GM19351 (cell line): ENCODE data around the gene PDCL2.
"Not testable (repeated sequence)": the region's sequence is repeated elsewhere in the genome, so short reads cannot be mapped to it uniquely, and the experiment has no call there.

Experiments used
- ATAC-seq: cut with Tn5 transposase; IDR thresholded peaks from one replicate; pipeline ENCODE4 v1.9.1; 2021; ENCODE audit warnings: mild to moderate bottlenecking, moderate library complexity; ENCODE audit not compliant: unreplicated experiment

PDCL2 gene, protein sequence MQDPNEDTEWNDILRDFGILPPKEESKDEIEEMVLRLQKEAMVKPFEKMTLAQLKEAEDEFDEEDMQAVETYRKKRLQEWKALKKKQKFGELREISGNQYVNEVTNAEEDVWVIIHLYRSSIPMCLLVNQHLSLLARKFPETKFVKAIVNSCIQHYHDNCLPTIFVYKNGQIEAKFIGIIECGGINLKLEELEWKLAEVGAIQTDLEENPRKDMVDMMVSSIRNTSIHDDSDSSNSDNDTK

DNA sequence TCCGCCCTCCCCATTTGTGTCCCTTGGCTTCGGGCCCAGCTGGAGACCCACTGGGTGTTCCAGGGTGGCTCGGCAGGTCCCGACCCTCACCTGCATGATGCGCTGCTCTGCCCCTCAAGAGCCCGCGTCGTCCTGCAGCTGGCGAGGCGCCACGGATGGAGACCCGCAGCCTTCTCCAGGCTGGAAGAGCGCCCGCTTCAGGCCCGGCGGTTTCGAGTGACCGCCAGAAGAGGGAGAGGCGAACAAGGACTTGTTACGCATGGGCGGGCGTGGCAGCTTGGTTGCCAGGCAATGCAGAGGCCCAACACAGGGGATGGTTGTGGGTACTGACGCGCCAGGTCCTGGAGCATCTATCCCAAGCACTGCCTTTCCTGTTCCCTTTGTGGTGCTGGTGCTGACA, at the start of gene PDCL2:
PDCL2 (minus strand) TSS at position 232 of the 400 bp plus-strand sequence; CDS start at position 96, 136 bp downstream.
- no peak for ATAC-seq

DNA sequence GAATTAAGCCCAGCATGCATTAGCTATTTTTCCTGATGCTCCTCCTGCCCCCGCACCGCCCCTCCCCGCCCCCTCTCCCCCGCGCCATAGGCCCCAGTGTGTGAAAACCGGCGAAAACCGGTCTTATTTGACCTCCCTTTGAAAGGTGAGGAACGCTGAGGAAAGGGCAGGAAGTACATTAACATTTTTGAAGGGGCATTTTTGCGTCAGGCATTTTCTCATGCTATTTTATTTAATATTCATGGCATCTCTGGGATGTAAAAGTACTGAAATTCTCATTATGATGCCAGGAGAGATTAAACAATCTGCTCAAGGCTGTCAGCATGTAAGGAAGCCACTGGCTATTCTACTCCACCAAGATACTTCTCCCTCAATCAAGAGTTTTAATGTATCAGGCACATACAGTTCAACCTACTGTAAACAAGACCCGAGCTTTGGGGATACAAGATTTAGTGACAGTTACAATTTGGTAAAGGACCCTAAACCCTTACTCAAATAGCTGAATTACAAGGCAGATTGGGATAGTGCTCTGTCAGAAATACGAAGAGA, 45.3 kb upstream of the PDCL2 start:
- ATAC-seq = no peak

DNA sequence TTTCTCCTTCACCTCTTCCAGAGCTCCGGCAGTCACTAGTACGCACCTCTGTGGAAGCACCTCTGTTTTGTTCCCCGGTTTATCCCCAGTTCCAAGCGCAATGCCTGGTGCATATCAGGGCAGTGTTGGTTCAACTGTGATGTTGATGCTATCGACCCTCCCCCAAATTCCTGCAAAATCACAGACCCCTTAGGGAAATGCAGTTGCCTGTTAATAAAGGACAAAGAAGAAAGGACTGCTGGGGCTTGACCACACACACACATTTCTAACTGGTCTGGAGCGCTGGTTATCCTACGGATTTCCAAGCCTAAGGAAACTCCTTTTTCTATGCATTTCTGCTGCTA, 44.6 kb upstream of the PDCL2 start:
- no peak for ATAC-seq

DNA sequence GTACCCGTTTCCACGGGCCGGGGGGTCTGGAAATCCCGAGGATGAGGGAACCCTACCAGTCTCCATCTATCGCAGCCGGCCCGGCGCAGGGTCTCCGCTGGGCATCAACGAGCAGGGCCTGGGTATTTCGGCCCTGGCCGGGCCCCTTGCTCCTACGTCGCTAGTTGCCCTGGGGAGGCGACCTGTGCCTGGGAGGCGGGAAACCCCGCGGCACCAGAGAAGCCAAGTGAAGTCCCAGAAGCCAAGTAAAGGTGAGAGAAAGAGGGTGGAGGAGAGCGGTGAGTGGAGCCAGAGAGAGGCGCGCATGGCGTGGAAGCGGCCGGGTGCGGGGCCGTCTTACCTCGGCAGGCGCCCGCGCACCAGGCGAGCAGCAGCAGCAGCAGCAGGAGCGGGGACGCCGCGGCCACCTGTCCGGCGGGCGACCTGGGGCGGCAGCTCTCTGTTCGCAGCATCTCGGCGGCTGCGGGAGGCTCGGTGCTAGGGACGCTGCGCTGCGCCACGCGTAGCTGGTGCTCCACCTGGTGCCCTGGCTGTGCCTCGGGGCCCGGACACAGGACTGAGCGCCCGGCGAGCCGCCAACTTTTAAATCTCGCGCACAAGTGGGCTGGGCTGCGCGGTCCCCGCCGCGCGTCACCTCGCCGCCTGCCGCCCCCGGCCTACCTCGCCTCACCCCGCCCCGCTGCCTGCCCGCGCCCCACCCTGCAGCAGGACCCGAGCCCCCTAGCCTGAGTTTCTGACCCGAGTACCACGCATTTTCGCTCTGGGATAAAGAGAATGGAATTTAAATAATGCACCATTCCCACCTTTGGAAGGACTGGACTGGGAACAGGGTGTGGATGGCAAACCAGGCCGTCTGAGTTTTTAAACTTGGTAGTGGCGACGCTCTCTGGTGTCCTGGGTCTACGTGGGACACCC, 44.0 kb upstream of the PDCL2 start, which contains the start of gene NMU:
NMU (minus strand) TSS at position 558 of the 915 bp plus-strand sequence; CDS start at position 452, 106 bp downstream.
- peak; percentile 82 for ATAC-seq

DNA sequence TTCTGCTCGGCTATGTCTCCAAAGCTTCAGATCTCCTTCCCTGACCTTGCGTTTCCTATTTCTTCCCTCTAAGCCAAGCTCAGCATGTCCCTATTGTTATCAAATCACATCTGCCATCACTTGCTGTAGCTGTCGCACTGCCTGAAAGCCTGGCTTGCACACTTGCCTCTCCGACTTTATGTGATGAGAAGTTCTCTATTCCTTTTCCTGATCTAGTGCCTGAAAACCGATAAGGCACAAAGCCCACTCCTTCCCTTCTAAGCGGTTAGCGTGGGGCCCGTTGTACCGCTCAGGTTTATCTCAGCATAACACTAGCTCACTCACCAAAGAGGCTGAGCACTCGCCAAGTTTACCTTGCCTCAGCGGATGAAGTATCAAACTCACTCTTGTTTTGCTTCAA, 43.2 kb upstream of the PDCL2 start:
- no peak for ATAC-seq

DNA sequence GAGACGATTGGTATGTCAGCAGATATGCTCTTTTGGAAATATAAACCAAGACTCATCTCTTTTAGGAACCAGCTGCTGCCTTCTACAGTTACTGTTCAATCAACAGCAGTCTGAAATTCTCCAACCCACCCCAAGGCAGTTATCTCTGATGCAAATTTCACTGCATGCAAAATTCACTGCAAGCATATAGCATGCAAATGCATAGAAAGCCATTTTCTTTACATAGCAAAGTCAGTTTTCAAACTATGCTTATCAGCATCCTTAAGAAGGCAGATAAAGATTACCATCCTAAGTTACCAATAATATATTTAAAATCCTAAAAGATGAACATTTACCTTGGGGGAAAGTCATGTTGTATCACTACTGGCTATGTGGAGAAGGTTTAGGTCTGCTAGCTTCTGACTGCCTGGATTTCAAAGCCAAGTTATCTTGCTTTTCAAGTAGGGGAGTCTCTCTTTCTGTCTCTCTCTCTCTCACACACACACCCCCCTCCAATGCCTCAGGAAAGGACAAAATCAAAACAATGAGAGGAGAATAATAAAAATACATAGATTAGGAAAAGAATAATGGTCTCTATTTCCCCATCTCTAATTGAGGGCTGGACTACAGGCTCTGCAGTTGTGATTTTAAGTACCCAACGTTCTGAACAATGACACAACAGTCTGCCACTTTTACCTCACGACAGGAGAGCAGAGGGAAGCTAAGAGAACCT, 42.5 kb upstream of the PDCL2 start:
- no peak for ATAC-seq

DNA sequence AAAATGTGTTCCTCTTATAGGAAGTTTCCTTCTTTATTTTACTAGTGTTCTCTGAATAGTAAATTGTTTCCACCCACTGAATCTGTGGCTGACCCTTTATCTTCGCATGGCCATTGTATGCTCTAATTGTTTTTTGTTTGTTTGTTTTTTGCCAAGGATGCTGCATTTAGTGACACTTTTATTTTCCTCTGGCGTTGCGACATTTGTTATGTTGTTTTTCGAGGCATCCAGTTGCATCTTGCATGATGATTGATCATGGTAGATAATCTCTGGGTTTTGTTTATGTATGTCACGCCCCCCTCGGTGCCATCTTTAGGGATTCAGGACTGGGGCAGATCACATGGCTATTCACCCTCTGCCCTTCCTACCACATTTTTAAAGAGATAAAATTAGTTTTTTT, 41.9 kb upstream of the PDCL2 start:
- no peak for ATAC-seq

DNA sequence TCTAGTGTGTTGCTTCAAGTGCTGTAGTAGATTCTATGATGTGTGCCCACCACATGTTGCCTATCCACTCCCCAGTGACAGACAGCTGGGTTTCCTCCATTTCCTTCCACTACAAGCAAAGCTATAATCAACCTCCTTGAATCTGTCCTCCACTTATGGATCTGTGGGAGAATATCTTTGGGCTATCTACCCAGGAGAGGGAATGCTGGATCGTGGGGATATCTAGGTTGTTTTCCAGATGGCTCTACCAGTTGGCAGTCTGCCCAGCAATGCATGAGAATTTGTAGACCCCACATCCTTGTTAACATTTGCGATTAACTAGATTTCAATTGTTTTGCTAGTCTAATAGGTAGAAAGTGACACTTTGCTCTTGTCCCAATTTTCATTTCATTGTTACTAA, 33.8 kb upstream of the PDCL2 start:
- ATAC-seq = no peak

DNA sequence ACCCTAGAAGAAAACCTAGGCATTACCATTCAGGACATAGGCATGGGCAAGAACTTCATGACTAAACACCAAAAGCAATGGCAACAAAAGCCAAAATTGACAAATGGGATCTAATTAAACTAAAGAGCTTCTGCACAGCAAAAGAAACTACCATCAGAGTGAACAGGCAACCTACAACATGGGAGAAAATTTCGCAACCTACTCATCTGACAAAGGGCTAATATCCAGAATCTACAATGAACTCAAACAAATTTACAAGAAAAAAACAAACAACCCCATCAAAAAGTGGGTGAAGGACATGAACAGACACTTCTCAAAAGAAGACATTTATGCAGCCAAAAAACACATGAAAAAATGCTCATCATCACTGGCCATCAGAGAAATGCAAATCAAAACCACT, 32.0 kb upstream of the PDCL2 start:
- ATAC-seq = not testable (repeated sequence)

DNA sequence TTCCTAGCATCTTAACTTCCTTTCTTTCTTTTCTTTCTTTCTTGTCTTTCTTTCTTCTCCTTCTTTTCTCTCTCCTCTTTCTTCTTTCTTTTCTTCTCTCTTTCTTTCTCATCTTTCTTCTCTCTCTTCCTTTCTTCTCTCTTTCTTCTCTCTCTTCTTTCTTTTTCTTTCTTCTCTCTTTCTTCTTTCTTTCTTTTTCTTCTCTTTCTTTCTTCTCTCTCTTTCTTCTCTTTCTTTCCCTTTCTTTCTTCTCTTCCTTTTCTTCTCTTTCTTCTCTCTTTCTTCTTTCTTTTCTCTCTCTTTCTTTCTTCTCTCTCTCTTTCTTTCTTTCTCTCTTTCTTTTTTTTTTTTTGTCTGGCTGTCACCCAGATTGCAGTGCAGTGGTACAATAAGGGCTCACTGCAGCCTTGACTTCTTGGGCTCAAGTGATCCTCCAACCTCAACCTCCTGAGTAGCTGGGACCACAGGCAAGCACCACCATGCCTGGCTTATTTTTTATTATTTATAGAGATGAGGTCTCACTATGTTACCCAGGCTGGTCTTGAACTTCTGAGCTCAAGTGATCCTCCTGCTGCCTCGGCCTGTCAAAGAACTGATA, 26.6 kb upstream of the PDCL2 start:
- no peak for ATAC-seq

DNA sequence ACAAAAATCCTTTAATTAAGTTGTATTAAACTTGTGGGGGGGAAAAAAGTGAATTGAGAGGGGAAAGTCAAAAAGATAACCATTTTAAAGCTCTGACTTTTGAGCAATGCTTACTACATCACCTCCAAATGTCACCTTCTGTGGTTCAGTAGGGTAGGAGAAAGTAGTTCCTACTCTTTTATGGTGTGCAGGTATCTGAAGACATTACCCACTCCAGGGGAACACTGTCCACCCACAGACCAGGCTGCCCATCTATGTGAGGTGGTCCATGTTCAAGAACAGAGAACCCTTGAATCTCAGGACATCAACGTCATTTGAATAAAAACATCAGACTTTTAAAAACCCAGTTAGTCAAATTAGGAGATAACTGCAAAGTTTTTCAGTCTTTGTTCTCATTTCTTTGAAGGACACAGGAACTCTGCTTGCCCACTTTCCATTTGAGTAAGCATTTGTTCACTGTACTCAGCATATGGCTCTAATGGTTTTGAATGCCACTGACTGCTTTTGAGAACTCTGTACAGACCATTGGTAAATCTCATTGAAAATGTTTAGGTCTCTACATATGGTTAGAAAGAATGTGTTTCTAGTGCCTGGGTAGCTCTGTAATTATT, 25.6 kb upstream of the PDCL2 start:
- peak; percentile 100 for ATAC-seq

DNA sequence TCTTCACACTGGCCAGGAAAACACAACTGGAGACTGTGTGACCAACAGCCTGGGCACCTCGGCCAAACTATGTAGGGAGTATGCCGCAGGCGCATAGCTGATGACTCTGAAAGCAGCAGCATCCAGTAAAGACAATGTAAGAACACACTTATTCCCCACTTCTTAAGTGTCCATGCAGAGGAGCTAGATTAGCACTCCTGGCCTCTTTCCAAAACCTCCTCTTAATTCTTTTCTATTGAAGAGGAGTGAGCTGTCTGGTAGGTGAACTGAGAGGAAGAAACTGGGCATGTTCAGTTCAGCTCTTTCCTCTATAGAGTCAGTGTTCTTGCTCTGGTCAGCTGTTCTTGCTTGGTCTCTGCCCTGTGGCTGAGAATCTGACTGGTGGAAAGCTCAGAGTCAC, 23.0 kb upstream of the PDCL2 start:
- ATAC-seq = no peak

DNA sequence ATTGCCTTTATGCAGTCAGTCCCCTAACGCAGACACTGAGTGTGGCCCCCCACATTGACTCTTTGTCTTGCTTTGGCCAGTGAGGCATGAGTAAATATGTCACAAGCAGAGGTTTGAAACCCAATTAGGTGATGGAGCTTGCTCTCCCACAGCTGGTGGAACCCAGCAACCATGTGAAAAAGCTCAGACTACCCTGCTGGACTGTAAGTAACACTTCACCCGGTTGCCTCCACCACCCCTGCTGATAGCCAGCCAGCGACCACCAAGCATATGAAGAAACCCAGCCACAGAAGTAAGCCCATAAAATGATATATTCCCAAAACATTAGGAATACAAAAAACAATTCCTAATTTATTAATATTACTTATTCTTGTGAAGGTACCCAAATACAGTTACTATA, 21.6 kb upstream of the PDCL2 start:
- no peak for ATAC-seq

DNA sequence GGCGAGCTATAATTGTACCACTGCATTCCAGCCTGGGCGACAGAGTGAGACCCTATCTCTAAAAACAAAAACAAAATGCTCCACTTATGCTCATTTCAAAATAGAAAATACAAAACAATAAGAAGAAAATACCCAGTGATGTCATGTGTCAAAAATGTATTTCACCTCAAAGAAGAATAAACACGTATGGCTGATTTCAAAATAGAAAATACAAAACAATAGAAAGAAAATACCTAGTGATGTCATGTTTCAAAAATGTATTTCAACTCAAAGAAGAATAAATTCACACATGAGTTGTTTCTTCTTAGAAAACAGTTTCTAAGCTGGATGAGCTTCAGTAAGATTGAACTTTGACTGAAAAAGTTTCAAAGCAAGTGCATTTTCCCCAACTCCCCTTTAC, 20.3 kb upstream of the PDCL2 start:
- ATAC-seq = no peak

DNA sequence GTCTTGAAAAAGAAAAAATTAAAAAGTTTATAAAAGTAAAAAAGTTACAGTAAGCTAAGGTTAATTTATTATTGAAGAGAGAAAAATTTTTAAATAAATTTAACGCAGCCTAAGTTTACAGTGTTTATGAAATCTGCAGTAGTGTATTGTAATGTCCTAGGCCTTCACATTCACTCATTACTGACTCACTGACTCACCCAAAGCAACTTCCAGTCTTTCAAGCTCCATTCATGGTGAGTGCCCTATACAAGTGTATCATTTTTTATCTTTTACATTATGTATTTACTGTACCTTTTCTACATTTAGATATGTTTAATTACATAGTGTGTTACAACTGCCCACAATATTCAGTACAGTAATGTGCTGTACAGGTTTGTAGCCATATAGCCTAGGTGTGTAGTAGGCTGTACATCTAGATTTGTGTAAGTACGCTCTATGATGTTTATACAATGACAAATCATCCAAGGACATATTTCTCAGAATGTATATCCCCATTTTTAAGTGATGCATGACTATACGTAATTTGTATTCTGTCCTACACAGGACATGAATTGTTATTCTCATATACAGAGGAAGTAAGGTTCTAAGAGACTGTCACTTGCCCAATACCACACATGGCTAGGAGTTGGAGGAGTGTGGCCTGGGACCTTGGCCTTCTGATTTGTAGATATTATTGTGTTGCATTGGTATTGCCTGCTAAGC, 19.5 kb upstream of the PDCL2 start:
- ATAC-seq = no peak

DNA sequence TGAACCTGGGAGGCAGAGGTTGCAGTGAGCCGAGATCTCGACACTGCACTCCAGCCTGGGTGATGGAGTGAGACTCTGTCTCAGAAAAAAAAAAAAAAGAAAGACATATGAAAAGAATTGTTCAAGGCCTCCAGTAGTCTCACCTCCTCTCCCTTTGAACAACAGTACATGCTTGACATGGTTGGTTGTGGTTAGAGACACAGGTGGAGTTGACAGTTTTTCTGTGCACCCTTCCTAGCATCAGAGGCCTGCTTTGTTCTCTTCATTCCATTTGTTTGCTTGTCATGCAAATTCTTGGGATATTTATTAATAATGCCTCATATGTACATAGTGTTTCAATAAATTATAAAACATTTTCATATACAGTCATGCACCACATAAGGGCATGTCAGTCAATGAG, 18.3 kb upstream of the PDCL2 start:
- no peak for ATAC-seq

DNA sequence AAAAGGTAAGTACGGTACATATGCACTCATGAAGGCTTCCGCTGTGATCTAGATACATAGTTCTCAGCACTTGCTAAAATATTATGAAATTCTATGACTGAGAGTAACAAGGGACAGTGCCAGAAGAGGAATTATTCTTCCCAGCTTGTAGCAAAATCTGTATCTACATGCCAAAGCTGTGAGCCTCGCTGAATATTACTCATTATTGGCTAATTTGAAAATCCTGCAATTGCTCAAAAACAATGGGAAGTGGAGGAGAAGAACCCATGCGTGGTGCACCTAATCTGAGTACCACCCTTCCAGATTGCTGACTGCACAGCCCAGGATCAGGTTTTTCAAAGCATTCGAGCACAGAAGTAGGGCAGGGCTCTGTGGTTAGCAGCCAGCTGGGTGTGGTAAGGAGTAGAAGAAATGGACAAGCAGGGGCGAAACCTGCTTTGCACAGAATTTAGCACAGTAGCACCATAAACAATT, 17.4 kb upstream of the PDCL2 start:
- no peak for ATAC-seq

DNA sequence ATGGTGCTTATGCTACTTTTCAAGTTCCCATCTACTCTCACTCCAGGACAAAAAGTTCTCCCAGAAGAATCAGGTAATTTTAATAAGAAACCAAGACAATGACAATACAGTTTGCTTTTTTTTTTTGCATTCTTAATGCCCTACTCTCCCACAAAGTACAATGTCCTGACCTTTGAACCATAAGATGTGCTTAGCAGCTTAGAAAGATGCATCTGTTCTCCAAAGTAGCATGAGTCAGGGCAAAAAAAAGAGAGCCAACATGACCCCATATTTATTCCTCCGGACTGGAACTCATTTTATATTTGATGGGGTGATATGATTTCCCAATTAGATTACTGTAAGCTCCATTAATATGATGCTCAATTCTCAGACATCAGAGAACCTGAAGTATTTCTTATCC, 16.5 kb upstream of the PDCL2 start:
- ATAC-seq = no peak

DNA sequence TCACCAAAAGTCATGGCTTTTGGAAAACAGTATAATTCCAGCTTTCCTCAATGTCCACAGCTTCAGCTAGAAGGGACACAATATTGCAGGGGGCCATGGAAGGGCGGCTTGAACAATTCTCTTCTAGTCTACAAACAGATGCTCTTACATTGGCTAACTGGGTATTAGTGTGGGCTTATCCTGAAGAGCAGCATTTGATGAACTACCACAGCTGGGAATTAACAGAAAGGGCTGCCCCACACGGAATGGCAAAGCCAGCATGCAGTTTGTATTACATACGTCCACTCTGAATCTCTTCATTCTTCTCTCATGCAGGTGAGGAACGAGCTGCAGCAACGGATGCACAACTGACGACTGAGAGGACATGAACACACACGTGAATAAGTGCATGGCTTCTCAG, 13.0 kb upstream of the PDCL2 start:
- ATAC-seq = no peak

DNA sequence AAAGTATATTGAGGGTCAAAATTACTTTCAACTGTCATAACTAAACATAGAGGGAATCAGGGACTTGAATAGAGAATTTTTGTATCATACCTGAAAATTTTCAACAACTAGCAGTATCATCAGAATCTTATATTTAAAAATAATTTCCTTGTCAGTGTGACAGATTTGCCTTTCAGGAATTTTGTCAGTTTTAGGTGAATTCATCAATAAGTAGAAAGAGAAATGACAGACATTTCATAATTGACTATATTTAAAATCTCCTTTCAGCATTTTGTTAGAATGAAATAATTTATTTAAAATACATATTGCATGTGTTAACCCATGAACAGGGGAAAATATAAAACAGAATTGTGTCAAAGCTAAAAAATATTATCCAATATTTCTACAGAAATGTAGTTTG, 8.6 kb upstream of the PDCL2 start:
- no peak for ATAC-seq
